Measurements from ENCODE around the gene GEN1.

DNA sequence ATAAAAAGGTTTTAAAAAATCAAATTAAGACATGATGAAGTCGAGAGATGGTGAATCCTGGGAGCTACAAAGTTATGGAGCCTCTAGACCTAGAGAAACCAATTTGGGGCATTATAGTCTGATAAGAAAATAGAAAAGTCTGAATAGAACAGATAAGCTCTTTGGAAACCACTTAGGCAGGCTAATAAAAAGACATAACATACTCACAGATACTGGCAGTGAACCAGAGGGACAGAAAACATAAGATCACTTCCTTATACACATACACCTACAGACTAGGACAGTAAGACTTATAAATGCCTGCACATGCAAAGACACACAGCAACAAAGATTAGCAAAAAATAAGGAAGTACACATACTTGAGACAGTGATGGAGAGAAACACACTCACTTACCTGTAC is 20.3 kb upstream of the GEN1 start:
- TF ChIP-seq ZNF384 (IDR thresholded peaks at IDR 0.05) = no peak
- no peak for TF ChIP-seq FOXK2 (IDR thresholded peaks at IDR 0.05)
- TF ChIP-seq TARDBP (IDR thresholded peaks at IDR 0.05) = no peak
- no peak for TF ChIP-seq BHLHE40 (IDR thresholded peaks at IDR 0.05; ENCODE audit: borderline replicate concordance)
- TF ChIP-seq ELF4 (IDR thresholded peaks at IDR 0.05) = no peak
- no peak for TF ChIP-seq SP1 (IDR thresholded peaks at IDR 0.05)
- no peak for TF ChIP-seq NFRKB (IDR thresholded peaks at IDR 0.05)
- no peak for TF ChIP-seq SUZ12 (IDR thresholded peaks at IDR 0.05)
- TF ChIP-seq, protein P1, sequence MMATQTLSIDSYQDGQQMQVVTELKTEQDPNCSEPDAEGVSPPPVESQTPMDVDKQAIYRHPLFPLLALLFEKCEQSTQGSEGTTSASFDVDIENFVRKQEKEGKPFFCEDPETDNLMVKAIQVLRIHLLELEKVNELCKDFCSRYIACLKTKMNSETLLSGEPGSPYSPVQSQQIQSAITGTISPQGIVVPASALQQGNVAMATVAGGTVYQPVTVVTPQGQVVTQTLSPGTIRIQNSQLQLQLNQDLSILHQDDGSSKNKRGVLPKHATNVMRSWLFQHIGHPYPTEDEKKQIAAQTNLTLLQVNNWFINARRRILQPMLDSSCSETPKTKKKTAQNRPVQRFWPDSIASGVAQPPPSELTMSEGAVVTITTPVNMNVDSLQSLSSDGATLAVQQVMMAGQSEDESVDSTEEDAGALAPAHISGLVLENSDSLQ (IDR thresholded peaks at IDR 0.05) = no peak
- no peak for TF ChIP-seq FOXM1 (IDR thresholded peaks at IDR 0.05; ENCODE audit: borderline replicate concordance)
